Measurements from ENCODE around the gene ZBTB46.

The ZBTB46 gene

GRCh38 chr20:63743210-63743970 lies 87.7 kb downstream of the ZBTB46 start:
- H3K27ac ChIP-seq: no peak overlapping the region
- TF ChIP-seq ZFX (IDR thresholded peaks at IDR 0.05; ENCODE audit: borderline replicate concordance) (no peak), CTCF (IDR thresholded peaks at IDR 0.05) (no peak)

GRCh38 chr20:63742381-63743024 lies 88.6 kb downstream of the ZBTB46 start:
- peak overlapping the region; percentile 98 for H3K27ac ChIP-seq
- TF ChIP-seq ZFX (IDR thresholded peaks at IDR 0.05; ENCODE audit: borderline replicate concordance) (no peak), CTCF (IDR thresholded peaks at IDR 0.05) (no peak)

GRCh38 chr20:63741676-63742380 lies 89.2 kb downstream of the ZBTB46 start:
- TF ChIP-seq CTCF (IDR thresholded peaks at IDR 0.05): no peak
- no peak for TF ChIP-seq ZFX (IDR thresholded peaks at IDR 0.05; ENCODE audit: borderline replicate concordance)
- peak overlapping the region; percentile 98 for H3K27ac ChIP-seq

DNA sequence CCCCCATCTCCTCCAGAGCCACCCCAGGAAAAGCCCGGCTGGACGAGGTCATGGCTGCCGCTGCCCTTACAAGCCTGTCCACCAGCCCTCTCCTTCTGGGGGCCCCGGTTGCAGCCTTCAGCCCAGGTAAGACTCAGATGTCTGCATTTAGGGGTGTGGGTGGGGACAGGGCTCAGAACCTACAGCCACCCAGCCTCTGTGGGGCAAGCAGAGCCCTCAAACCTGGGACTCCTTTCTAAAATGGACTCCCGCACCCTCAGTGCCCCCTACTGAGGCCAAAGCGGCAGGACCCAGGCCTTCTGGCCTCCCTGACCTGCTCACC lies 89.7 kb downstream of the ZBTB46 start:
- peak overlapping the region; percentile 98 for H3K27ac ChIP-seq
- TF ChIP-seq CTCF (IDR thresholded peaks at IDR 0.05) (no peak), ZFX (IDR thresholded peaks at IDR 0.05; ENCODE audit: borderline replicate concordance) (no peak)

DNA sequence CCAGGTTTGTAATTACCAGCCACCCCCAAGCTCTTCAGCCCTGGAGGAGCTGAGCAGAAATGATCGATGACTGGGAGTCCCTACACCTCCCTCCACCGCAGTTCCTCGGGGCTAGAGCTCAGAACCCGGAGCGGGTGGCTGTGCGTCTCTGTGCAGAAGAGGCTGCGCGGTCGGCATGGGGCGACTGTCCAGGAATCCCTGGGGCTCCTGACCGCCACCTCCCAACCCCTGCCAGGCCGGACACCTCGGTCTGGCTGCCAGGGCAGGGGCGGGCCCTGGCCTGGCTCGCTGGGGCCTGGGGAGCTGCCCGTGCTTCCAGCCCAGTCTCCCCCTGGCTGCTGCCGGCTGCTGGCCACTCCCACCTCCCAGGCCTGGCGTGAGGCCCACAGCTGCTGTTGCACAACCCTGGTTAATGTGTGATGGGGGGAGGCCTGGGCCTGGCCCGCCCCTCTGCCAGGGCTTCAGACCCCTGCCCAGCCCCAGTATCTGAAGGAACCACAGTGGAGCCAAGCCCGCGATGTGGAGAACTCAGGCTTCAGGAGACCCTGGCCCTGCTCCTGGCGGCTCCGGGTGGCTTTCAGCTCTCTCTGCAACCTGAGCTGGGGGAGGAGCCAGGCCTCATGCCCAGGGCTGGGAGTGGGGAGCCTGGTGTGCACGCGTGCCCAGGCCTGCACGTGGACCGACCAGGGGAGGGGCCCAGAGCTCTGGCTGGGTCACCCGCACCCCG lies 90.3 kb downstream of the ZBTB46 start:
- peak overlapping the region; percentile 98 for H3K27ac ChIP-seq
- no peak for TF ChIP-seq ZFX (IDR thresholded peaks at IDR 0.05; ENCODE audit: borderline replicate concordance)
- TF ChIP-seq CTCF (IDR thresholded peaks at IDR 0.05): peak; percentile 18; the same call in 1 of the 2 replicates

GRCh38 chr20:63740070-63740626 lies 90.9 kb downstream of the ZBTB46 start:
- no peak for TF ChIP-seq ZFX (IDR thresholded peaks at IDR 0.05; ENCODE audit: borderline replicate concordance)
- TF ChIP-seq CTCF (IDR thresholded peaks at IDR 0.05): no peak
- H3K27ac ChIP-seq: peak overlapping the region; percentile 98

All from 22Rv1 (cell line).